Kidney epithelial cell (primary cell): ENCODE results near the gene ZNF232. TPM values are rescaled to one million over a fixed set of nuclear protein-coding genes. Genes with fewer than 3 reads are reported as not detected.
"Not testable (repeated sequence)": the region's sequence is repeated elsewhere in the genome, so short reads cannot be mapped to it uniquely, and the experiment has no call there.

ENCODE experiments used
- DNase-seq: peaks from one replicate; pipeline ENCODE4 v3.0.0-alpha.2; 2010; ENCODE audit warnings: low read depth
- H3K27me3 ChIP-seq: 2 replicates; pipeline ENCODE4 v1.6.0; 2011; ENCODE audit warnings: low read length; ENCODE audit not compliant: control insufficient read depth, insufficient read depth
- H3K36me3 ChIP-seq: 2 replicates; pipeline ENCODE4 v1.5.1; 2011; ENCODE audit warnings: low read length; ENCODE audit not compliant: control insufficient read depth, insufficient read depth
- H3K4me3 ChIP-seq: 2 replicates; pipeline ENCODE4 v1.5.1; 2011; ENCODE audit warnings: low read depth, mild to moderate bottlenecking, control low read depth, low read length
- CTCF ChIP-seq: IDR thresholded peaks from 2 replicates; pipeline ENCODE4 v1.5.1; 2011; ENCODE audit warnings: mild to moderate bottlenecking, moderate library complexity, low read length, control low read depth, inconsistent platforms; ENCODE audit not compliant: insufficient read depth, poor library complexity, severe bottlenecking
- total RNA-seq: library from RNA; depleted of rRNA; stranded (reverse); fragments of >200 nt; gene quantifications from 2 replicates; pipeline ENCODE4 v1.2.3, GENCODE V29; 2015

ZNF232 gene
- total RNA-seq, 1 donor from 2014 or later, result 19.6 TPM

- H3K36me3 ChIP-seq, DNase-seq, H3K4me3 ChIP-seq, H3K27me3 ChIP-seq: not testable (repeated sequence)
Measured at GRCh38 chr17:5129770-5130169, 18.1 kb upstream of the ZNF232 start.

- H3K36me3 ChIP-seq, result no peaks in the 10 kb centered on the region
Measured at GRCh38 chr17:5128905-5129535, 17.3 kb upstream of the ZNF232 start.

DNA sequence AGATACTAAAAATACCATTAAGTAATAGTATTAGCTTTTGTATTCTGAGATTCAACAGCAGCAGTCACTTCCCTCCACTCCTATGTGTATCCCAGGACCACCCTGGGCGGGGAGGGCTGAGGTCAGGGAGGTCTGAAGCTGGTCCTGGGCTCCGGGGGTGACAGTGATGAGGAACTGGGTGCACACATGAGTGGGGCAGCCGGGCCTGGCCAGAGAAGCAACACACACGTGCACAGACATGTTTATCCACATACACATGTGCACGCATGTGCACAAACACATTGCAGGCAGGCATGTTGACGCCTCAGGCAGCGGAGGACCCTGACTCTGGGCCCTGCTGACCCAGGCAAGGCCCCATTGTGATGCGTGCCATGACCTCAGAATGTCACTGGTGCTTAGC lies 16.7 kb upstream of the ZNF232 start:
- H3K36me3 ChIP-seq, H3K4me3 ChIP-seq, H3K27me3 ChIP-seq, DNase-seq: not testable (repeated sequence)

More at GRCh38 chr17:5128905-5129535, 17.3 kb upstream of the ZNF232 start:
- DNase-seq, result no peak
- H3K4me3 ChIP-seq, result no peak overlapping the region
- TF ChIP-seq CTCF, result no peak
- peaks cover 1% of the 10 kb centered on the region for H3K27me3 ChIP-seq

DNA sequence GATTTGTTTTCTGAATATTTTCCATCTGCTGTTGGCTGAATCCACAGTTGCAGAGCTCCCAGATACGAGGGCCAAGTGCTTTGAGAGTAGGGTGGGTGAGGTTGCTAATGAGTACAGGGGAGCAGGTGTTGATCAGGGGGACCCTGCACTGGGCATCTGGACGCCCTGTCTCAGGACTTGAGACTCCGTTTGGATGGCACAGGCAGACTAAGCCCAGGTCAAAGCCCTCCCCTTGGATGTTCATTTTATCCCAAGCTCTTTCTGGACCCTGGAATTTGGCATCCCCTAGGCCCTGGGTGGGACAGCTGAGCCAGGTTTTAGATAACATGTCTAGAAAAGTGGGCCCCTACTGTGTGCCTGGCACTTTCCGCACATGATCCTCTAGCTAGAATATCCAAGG lies 16.2 kb upstream of the ZNF232 start:
- H3K27me3 ChIP-seq, result peaks cover 10% of the 10 kb centered on the region
- H3K4me3 ChIP-seq, result no peak overlapping the region
- no peaks in the 10 kb centered on the region for H3K36me3 ChIP-seq
- no peak for TF ChIP-seq CTCF
- DNase-seq, result no peak

- Histone ChIP-seq H3K27me3 (peaks cover 20% of the 10 kb centered on the region), H3K4me3 (no peak overlapping the region), H3K36me3 (no peaks in the 10 kb centered on the region)
- no peak for TF ChIP-seq CTCF
- DNase-seq, result no peak
Measured at GRCh38 chr17:5126719-5127488, 15.2 kb upstream of the ZNF232 start.

- H3K36me3 ChIP-seq, H3K4me3 ChIP-seq, DNase-seq: not testable (repeated sequence)
- H3K27me3 ChIP-seq, result peaks cover 27% of the 10 kb centered on the region
Measured at GRCh38 chr17:5124896-5125295, 13.2 kb upstream of the ZNF232 start.

DNA sequence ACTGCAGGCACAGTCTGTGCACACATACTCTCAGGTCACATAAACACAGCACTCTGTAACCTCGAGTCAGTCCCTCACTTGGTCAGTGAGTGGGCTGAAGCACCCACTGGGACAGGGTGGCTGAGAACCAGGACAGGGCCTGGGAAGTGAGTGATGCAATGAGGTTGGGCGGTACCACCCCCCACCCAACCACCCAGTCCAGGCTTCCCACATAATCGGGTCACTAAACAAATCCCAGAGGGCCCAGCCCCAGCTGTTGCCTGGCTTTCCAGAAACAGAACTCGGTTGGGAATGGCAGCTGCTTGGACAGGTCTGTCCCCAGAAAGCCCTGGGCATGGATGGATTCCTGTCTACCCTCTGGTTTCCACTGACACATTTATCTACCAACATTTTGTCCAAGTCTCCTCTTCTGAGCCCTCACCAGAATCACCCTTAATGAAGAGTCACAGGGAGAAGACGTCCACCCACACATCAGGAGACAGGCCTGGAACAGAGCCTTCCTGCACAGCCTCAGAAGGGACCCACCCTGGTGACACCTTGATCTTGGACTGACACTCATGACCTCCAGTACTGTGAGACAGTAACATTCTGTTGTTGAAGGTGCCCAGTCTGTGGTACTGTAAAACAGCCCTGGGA lies 12.6 kb upstream of the ZNF232 start:
- not testable (repeated sequence) for DNase-seq, H3K36me3 ChIP-seq, H3K4me3 ChIP-seq
- peaks cover 28% of the 10 kb centered on the region for H3K27me3 ChIP-seq
